Heart left ventricle (tissue), 16 donors: Measurements from ENCODE around the gene ATP2B2. TPM values are rescaled to one million over a fixed set of nuclear protein-coding genes. Genes with fewer than 3 reads are reported as not detected.

Source experiments
- ATAC-seq, 4 donors: fragments of 200-7000 bp; cut with Tn5 transposase; one replicate each; pipeline ENCODE4 v1.9.1; 2020 to 2022; ENCODE audit warnings: moderate library complexity in 4 of 4, mild to moderate bottlenecking in 3 of 4, moderate number of reproducible peaks in 1 of 4
- DNase-seq, 5 donors: peaks; one replicate each; pipeline ENCODE4 v3.0.0-alpha.2; 2020
- H3K27ac ChIP-seq, 12 donors: fragments of 200-600 bp; sonication (generic) in 4 of 12; one replicate each; pipeline versions ENCODE4 v1.5.0 to v1.8.0; 2016 to 2022; ENCODE audit warnings: mild to moderate bottlenecking in 2 of 12
- H3K27me3 ChIP-seq, 9 donors: fragments of 200-600 bp; sonication (generic) in 2 of 9; one replicate each; pipeline versions ENCODE4 v1.5.1 to v1.8.0; 2016 to 2022; ENCODE audit warnings: mild to moderate bottlenecking in 3 of 9
- H3K36me3 ChIP-seq, 9 donors: fragments of 200-600 bp; sonication (generic) in 2 of 9; one replicate each; pipeline versions ENCODE4 v1.5.0 to v1.8.0; 2018 to 2022; ENCODE audit warnings: mild to moderate bottlenecking in 2 of 9
- H3K4me1 ChIP-seq, 12 donors: fragments of 200-600 bp; sonication (generic) in 4 of 12; one replicate each; pipeline versions ENCODE4 v1.5.0 to v1.8.0; 2016 to 2022; ENCODE audit warnings: mild to moderate bottlenecking in 3 of 12
- H3K4me3 ChIP-seq, 12 donors: fragments of 200-600 bp; sonication (generic) in 4 of 12; one replicate each; pipeline versions ENCODE4 v1.5.0 to v1.8.0; 2017 to 2022; ENCODE audit warnings: mild to moderate bottlenecking in 9 of 12, moderate library complexity in 4 of 12
- H3K9me3 ChIP-seq, 12 donors: fragments of 200-600 bp; sonication (generic) in 4 of 12; one replicate each; pipeline versions ENCODE4 v1.5.0 to v1.8.0; 2016 to 2022; ENCODE audit warnings: mild to moderate bottlenecking in 1 of 12
- POLR2A ChIP-seq, 2 donors: fragments of 450-650 bp; IDR thresholded peaks; one replicate each; pipeline ENCODE4 v1.6.1; 2017; ENCODE audit warnings: antibody characterized with exemption in 2 of 2, mild to moderate bottlenecking in 2 of 2, moderate library complexity in 2 of 2
- WGBS, 4 donors: extraction: QIAGEN DNeasy Blood & Tissue Kit in 2 of 4; methylation state at CpG; one replicate each; pipeline versions ENCODE4 v1.1.5 to v1.1.7; 2013 to 2018; 5-methylcytosine and 5-hydroxymethylcytosine counted together
- intact Hi-C, 10 donors: fragments of 100-400 bp; cut with DNase I; formaldehyde crosslinking; loops; one replicate each; pipeline versions ENCODE4 v1.11.1 to v1.14.2; 2022
- polyA plus RNA-seq, 2 donors: library from polyadenylated mRNA; stranded (reverse); fragments of 200-250 nt; gene quantifications; one replicate each; pipeline ENCODE4 v1.2.3, GENCODE V29; 2013
- total RNA-seq, 9 donors: library from RNA; depleted of rRNA in 2 of 9; stranded (reverse); fragments of >200 nt in 2 of 9; fragmentation: NEBNext Ultra II Directional in 3 of 9; extraction: Animal tissue kit (Norgen Biotek cat#: 25700) in 3 of 9; gene quantifications; one replicate each; pipeline versions ENCODE4 v1.1.0 to v1.2.4, GENCODE V29; 2016 to 2023
- TF ChIP-seq, protein P1 (sequence below), 12 donors: fragments of 200-600 bp; sonication (generic) in 4 of 12; IDR thresholded peaks; one replicate each; pipeline versions ENCODE4 v1.5.0 to v1.8.0; 2018 to 2022; ENCODE audit warnings: antibody characterized with exemption in 12 of 12, mild to moderate bottlenecking in 5 of 12
- donor health status: ischemic (EF 13 %, LVEDD 7.1; RV severe dilation, severe dysfunction).
- donor health status: healthy with polysubstance abuse.
- donor health status: DM: no; HTN: yes; CAD: no.
- donor health status: DM: no; HTN: no; CAD: no.
- donor health status: ischemic (EF 25% LVEDD 6.9; RV normal size, moderate dysfunction).
- donor health status: ischemic (EF 25% LVEDD 5.7; RV mildly dilated, moderate dysfunction).
- donor health status: healthy.
- donor health status: DM: yes; HTN: yes; CAD: no.
- donor health status: ischemic (EF 35%, LVEDD 5.7; RV mildly dilated, moderate dysfunction).
- donor health status: nonischemic (EF 11% LVEDD 7.7; RV severe dilation, severe dysfunction).
- donor health status: DM: yes; HTN: yes; CAD: no.
- donor health status: PGD.
- donor health status: ischemic (EF 29% LVEDD 5.4; RV normal size, mild dysfunction).
- donor health status: nonischemic (EF 23%, LVEDD 6.1; RV moderate dilation, normal function).

Gene ATP2B2
- total and polyA plus RNA-seq, 11 donors: 0.01 to 0.35 (median 0.12) TPM; not detected in 3

DNA sequence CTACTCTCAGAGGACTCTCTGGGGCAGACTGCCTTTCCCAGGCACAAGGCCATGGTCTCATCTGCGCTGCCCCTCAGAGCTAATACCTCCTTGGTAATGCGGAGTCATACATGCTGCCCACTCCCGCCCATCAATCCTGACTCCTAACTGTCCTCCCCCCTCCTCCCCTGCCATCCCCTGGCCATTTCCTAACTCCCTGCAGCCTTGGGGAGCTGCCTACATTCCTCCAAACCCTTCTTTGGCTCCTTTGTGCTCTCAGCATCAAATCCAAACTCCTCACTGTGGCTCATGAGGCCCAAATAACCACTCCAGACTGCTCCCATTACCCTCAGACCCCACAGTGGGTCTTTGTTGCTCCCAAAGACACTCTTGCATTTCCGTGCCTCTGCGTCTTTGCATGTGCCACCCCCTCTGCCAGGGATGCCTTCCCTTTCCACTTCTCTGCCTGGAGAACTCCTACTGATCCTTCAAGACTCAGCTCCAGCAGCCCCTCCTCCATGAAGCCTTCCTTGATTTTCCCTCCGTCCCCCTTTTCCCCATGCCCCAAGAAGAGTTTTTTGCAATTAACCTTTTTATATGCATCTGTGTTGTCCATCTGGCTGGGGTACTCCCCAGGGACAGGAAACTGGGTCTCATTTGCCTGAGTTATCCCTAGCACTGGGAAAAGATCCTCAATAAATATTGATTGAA, 5.5 kb upstream of the ATP2B2 start:
- no peak for TF ChIP-seq POLR2A (IDR thresholded peaks at IDR 0.05)
- TF ChIP-seq, protein P1, sequence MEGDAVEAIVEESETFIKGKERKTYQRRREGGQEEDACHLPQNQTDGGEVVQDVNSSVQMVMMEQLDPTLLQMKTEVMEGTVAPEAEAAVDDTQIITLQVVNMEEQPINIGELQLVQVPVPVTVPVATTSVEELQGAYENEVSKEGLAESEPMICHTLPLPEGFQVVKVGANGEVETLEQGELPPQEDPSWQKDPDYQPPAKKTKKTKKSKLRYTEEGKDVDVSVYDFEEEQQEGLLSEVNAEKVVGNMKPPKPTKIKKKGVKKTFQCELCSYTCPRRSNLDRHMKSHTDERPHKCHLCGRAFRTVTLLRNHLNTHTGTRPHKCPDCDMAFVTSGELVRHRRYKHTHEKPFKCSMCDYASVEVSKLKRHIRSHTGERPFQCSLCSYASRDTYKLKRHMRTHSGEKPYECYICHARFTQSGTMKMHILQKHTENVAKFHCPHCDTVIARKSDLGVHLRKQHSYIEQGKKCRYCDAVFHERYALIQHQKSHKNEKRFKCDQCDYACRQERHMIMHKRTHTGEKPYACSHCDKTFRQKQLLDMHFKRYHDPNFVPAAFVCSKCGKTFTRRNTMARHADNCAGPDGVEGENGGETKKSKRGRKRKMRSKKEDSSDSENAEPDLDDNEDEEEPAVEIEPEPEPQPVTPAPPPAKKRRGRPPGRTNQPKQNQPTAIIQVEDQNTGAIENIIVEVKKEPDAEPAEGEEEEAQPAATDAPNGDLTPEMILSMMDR (IDR thresholded peaks at IDR 0.05): no peak
- Histone ChIP-seq H3K36me3 (no peaks in the 10 kb centered on the region), H3K9me3 (no peaks in the 10 kb centered on the region), H3K4me1 (peaks cover 0 to 2% (median 0%) of the 10 kb centered on the region in 12 donors), H3K27ac (no peak overlapping the region), H3K4me3 (no peak overlapping the region), H3K27me3 (peaks cover 0 to 20% (median 8%) of the 10 kb centered on the region in 9 donors)
- ATAC-seq: no peak
- WGBS, 4 donors: 81 to 86% (median 84%) methylated on average over 6 of the region's 6 CpGs
- intact Hi-C loops: no loop called here
- no peak for DNase-seq

DNA sequence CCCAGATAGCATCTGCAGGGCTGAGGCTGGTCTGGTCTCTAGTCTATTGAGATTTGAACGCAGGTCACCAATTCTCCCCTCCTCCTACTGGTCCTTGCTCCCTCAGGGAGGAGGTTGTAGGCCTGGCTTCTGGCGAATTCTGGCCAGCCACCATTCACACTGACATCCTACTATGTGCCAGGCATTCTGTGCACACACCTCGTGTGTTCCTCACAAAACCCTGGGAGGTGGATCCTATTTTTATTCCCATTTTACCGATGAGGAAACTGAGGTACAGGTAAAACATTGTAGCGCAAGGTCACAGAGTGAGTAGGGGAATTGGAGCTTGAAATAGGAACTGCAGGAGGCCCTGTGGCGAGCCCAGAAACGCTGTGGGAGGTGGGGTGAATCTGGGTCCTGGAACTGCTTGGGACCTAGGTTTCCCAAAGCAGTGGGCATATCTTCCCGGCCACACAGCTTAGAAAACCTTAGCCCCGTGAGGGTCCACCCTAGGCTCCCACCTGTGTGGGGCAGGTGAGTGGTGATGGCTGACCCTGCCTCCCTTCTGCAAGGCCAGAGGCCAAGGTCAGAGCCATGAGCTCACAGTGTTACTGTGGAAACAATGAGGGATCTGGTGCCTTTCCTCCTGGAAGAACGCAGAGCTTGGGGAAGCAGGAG, 4.8 kb upstream of the ATP2B2 start:
- intact Hi-C loops: no loop called here
- ATAC-seq (no peak), DNase-seq (no peak)

DNA sequence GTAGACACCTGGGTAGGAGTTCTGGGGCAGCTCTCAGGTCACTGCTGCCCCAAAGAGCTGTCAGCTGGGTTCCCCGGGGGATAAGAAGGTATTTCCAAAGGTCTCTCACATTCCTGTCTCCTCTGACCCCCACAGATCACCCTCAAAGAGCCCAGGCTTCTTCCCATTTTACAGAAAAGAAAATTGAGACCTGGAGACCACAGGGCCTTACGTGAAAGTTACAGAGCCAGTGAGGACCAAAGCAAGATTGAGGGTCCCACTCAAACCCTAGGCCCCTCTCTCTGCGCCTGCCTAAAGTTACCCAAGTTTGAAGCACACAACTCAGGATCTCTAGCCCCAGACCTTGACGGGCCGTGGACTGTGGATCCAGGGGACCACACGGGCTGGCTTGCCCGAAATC, 3.9 kb upstream of the ATP2B2 start:
- ATAC-seq: no peak
- intact Hi-C loops: no loop called here

More for the DNA sequence above, 4.8 kb upstream of the ATP2B2 start:
- Histone ChIP-seq H3K4me1 (peaks cover 0 to 8% (median 0%) of the 10 kb centered on the region in 12 donors), H3K4me3 (no peak overlapping the region), H3K27ac (no peak overlapping the region), H3K9me3 (no peaks in the 10 kb centered on the region), H3K36me3 (no peaks in the 10 kb centered on the region), H3K27me3 (peaks cover 0 to 25% (median 8%) of the 10 kb centered on the region in 9 donors)
- no peak for TF ChIP-seq POLR2A (IDR thresholded peaks at IDR 0.05)
- TF ChIP-seq, protein P1 (IDR thresholded peaks at IDR 0.05): no peak
- WGBS, 4 donors: 72 to 83% (median 78%) methylated on average over 9 to 10 of the region's 10 CpGs

More for the DNA sequence above, 3.9 kb upstream of the ATP2B2 start:
- 70 to 91% (median 88%) methylated on average over 7 of the region's 7 CpGs for WGBS, 4 donors
- no peak overlapping the region for H3K27ac ChIP-seq
- H3K4me1 ChIP-seq: peaks cover 0 to 12% (median 0%) of the 10 kb centered on the region in 12 donors
- no peak overlapping the region for H3K4me3 ChIP-seq
- TF ChIP-seq POLR2A (IDR thresholded peaks at IDR 0.05): no peak
- TF ChIP-seq, protein P1 (IDR thresholded peaks at IDR 0.05): no peak
- no peak for DNase-seq
- H3K36me3 ChIP-seq: no peaks in the 10 kb centered on the region
- no peaks in the 10 kb centered on the region for H3K9me3 ChIP-seq
- peaks cover 0 to 33% (median 15%) of the 10 kb centered on the region in 9 donors for H3K27me3 ChIP-seq
